HG03558 (cell line): ENCODE results near the gene ACSS2.

Experiments used
- ATAC-seq: cut with Tn5 transposase; IDR thresholded peaks from one replicate; pipeline ENCODE4 v1.9.1; 2021; ENCODE audit warnings: moderate number of reproducible peaks; ENCODE audit not compliant: unreplicated experiment; ENCODE audit errors: extremely low read depth

ACSS2 gene

GRCh38 chr20:34876406-34877282 lies at the start of gene ACSS2:
TSS of gene ACSS2 (plus strand) at chr20:34876612. CDS start at chr20:34876646, 34 bp downstream.
- no peak for ATAC-seq

GRCh38 chr20:34829191-34829590 lies 47.2 kb upstream of the ACSS2 start:
- ATAC-seq: no peak

- no peak for ATAC-seq
Measured at GRCh38 chr20:34831936-34832335, 44.5 kb upstream of the ACSS2 start.

- ATAC-seq: no peak
Measured at GRCh38 chr20:34834459-34834893, 41.9 kb upstream of the ACSS2 start.

- ATAC-seq: no peak
Measured at GRCh38 chr20:34842143-34842542, 34.3 kb upstream of the ACSS2 start.

- no peak for ATAC-seq
Measured at GRCh38 chr20:34843421-34843820, 33.0 kb upstream of the ACSS2 start.

- no peak for ATAC-seq
Measured at GRCh38 chr20:34848597-34848996, 27.8 kb upstream of the ACSS2 start.

GRCh38 chr20:34849778-34850177 lies 26.6 kb upstream of the ACSS2 start:
- ATAC-seq: no peak

- ATAC-seq: no peak
Measured at GRCh38 chr20:34850969-34851368, 25.4 kb upstream of the ACSS2 start.

- ATAC-seq: no peak
Measured at GRCh38 chr20:34852298-34852697, 24.1 kb upstream of the ACSS2 start.

GRCh38 chr20:34859367-34859766 lies 17.0 kb upstream of the ACSS2 start:
- ATAC-seq: no peak

- ATAC-seq: no peak
Measured at GRCh38 chr20:34859826-34860545, 16.4 kb upstream of the ACSS2 start.

GRCh38 chr20:34861386-34862084 lies 14.9 kb upstream of the ACSS2 start:
- no peak for ATAC-seq

- ATAC-seq: no peak
Measured at GRCh38 chr20:34862724-34863123, 13.7 kb upstream of the ACSS2 start.

GRCh38 chr20:34863421-34863965 lies 12.9 kb upstream of the ACSS2 start:
- ATAC-seq: no peak

- no peak for ATAC-seq
Measured at GRCh38 chr20:34864216-34864615, 12.2 kb upstream of the ACSS2 start.

GRCh38 chr20:34871320-34871926 lies 5.0 kb upstream of the ACSS2 start:
- ATAC-seq: no peak

- ATAC-seq: no peak
Measured at GRCh38 chr20:34871966-34872621, 4.3 kb upstream of the ACSS2 start.

GRCh38 chr20:34872622-34873224 lies 3.7 kb upstream of the ACSS2 start, which contains the start of gene GGT7:
TSS of gene GGT7 (minus strand) at chr20:34872856. CDS start at chr20:34872815, 41 bp downstream.
- no peak for ATAC-seq
